Neuron (in vitro differentiated cells): ENCODE results near the gene WWC1.
"Not testable (repeated sequence)": the region's sequence is repeated elsewhere in the genome, so short reads cannot be mapped to it uniquely, and the experiment has no call there.

ENCODE experiments used
- H2AFZ ChIP-seq: one replicate; pipeline ENCODE4 v1.6.1; 2013; ENCODE audit warnings: low read depth, mild to moderate bottlenecking, inconsistent platforms, low read length, moderate library complexity
- H3K27me3 ChIP-seq: one replicate; pipeline ENCODE4 v1.6.1; 2013; ENCODE audit warnings: low read length; ENCODE audit not compliant: insufficient read depth
- H3K36me3 ChIP-seq: one replicate; pipeline ENCODE4 v1.6.1; 2013; ENCODE audit warnings: low read length; ENCODE audit not compliant: insufficient read depth
- H3K4me1 ChIP-seq: one replicate; pipeline ENCODE4 v1.6.1; 2013; ENCODE audit warnings: low read length; ENCODE audit not compliant: insufficient read depth
- H3K4me3 ChIP-seq: 2 replicates; pipeline ENCODE4 v1.5.1; 2013; ENCODE audit warnings: mild to moderate bottlenecking, low read length, moderate library complexity
- H3K9me3 ChIP-seq: one replicate; pipeline ENCODE4 v1.6.1; 2013; ENCODE audit warnings: low read length

The WWC1 gene

GRCh38 chr5:168424594-168425323 is 133.3 kb downstream of the WWC1 start:
- Histone ChIP-seq H3K4me3 (no peak overlapping the region), H3K36me3 (peaks cover 35% of the 10 kb centered on the region)

GRCh38 chr5:168426007-168426863 is 134.8 kb downstream of the WWC1 start:
- Histone ChIP-seq H3K36me3 (peaks cover 45% of the 10 kb centered on the region), H3K9me3 (no peaks in the 10 kb centered on the region), H3K27me3 (no peaks in the 10 kb centered on the region), H3K4me1 (no peaks in the 10 kb centered on the region), H3K4me3 (no peak overlapping the region), H2AFZ (no peak overlapping the region)

More at GRCh38 chr5:168424594-168425323, 133.3 kb downstream of the WWC1 start:
- Histone ChIP-seq H3K9me3 (no peaks in the 10 kb centered on the region), H2AFZ (no peak overlapping the region), H3K4me1 (no peaks in the 10 kb centered on the region), H3K27me3 (no peaks in the 10 kb centered on the region)

- Histone ChIP-seq H2AFZ (no peak overlapping the region), H3K9me3 (no peaks in the 10 kb centered on the region), H3K4me1 (no peaks in the 10 kb centered on the region), H3K27me3 (no peaks in the 10 kb centered on the region), H3K4me3 (no peak overlapping the region), H3K36me3 (peaks cover 44% of the 10 kb centered on the region)
These were observed 135.4 kb downstream of the WWC1 start for GRCh38 chr5:168426864-168427172.

GRCh38 chr5:168427224-168427623 is 135.8 kb downstream of the WWC1 start:
- H3K4me1 ChIP-seq = no peaks in the 10 kb centered on the region
- no peaks in the 10 kb centered on the region for H3K27me3 ChIP-seq
- no peak overlapping the region for H3K4me3 ChIP-seq
- H2AFZ ChIP-seq = no peak overlapping the region
- peaks cover 44% of the 10 kb centered on the region for H3K36me3 ChIP-seq
- no peaks in the 10 kb centered on the region for H3K9me3 ChIP-seq

GRCh38 chr5:168428552-168428951 is 137.1 kb downstream of the WWC1 start:
- Histone ChIP-seq H2AFZ (no peak overlapping the region), H3K4me3 (no peak overlapping the region), H3K4me1 (no peaks in the 10 kb centered on the region), H3K27me3 (no peaks in the 10 kb centered on the region), H3K36me3 (peaks cover 44% of the 10 kb centered on the region), H3K9me3 (no peaks in the 10 kb centered on the region)

GRCh38 chr5:168430296-168430695 is 138.9 kb downstream of the WWC1 start:
- H3K36me3 ChIP-seq = peaks cover 44% of the 10 kb centered on the region
- peaks cover 14% of the 10 kb centered on the region for H3K4me1 ChIP-seq
- H3K9me3 ChIP-seq = no peaks in the 10 kb centered on the region
- H3K4me3 ChIP-seq = no peak overlapping the region
- H3K27me3 ChIP-seq = no peaks in the 10 kb centered on the region
- no peak overlapping the region for H2AFZ ChIP-seq

- Histone ChIP-seq H3K4me1 (peaks cover 14% of the 10 kb centered on the region), H3K27me3 (no peaks in the 10 kb centered on the region), H3K36me3 (peaks cover 55% of the 10 kb centered on the region), H3K9me3 (no peaks in the 10 kb centered on the region), H3K4me3 (no peak overlapping the region), H2AFZ (no peak overlapping the region)
These were observed 141.5 kb downstream of the WWC1 start for GRCh38 chr5:168432903-168433302.

- H3K9me3 ChIP-seq = no peaks in the 10 kb centered on the region
- peaks cover 53% of the 10 kb centered on the region for H3K36me3 ChIP-seq
- no peak overlapping the region for H2AFZ ChIP-seq
- H3K27me3 ChIP-seq = no peaks in the 10 kb centered on the region
- no peak overlapping the region for H3K4me3 ChIP-seq
- H3K4me1 ChIP-seq = peaks cover 14% of the 10 kb centered on the region
These were observed 142.6 kb downstream of the WWC1 start for GRCh38 chr5:168434001-168434400.

GRCh38 chr5:168434746-168435321 is 143.4 kb downstream of the WWC1 start:
- Histone ChIP-seq H3K27me3 (no peaks in the 10 kb centered on the region), H2AFZ (no peak overlapping the region), H3K9me3 (no peaks in the 10 kb centered on the region), H3K4me1 (peaks cover 14% of the 10 kb centered on the region), H3K36me3 (peaks cover 55% of the 10 kb centered on the region), H3K4me3 (no peak overlapping the region)

GRCh38 chr5:168435340-168435739 is 143.9 kb downstream of the WWC1 start:
- peaks cover 14% of the 10 kb centered on the region for H3K4me1 ChIP-seq

GRCh38 chr5:168438349-168438748 is 146.9 kb downstream of the WWC1 start:
- no peak overlapping the region for H2AFZ ChIP-seq
- H3K36me3 ChIP-seq = peaks cover 56% of the 10 kb centered on the region
- no peaks in the 10 kb centered on the region for H3K9me3 ChIP-seq
- no peak overlapping the region for H3K4me3 ChIP-seq
- H3K27me3 ChIP-seq = no peaks in the 10 kb centered on the region
- peaks cover 14% of the 10 kb centered on the region for H3K4me1 ChIP-seq

More at GRCh38 chr5:168435340-168435739, 143.9 kb downstream of the WWC1 start:
- peaks cover 55% of the 10 kb centered on the region for H3K36me3 ChIP-seq
- not testable (repeated sequence) for H3K4me3 ChIP-seq, H3K9me3 ChIP-seq, H3K27me3 ChIP-seq, H2AFZ ChIP-seq

- H2AFZ ChIP-seq = no peak overlapping the region
- no peaks in the 10 kb centered on the region for H3K27me3 ChIP-seq
- H3K36me3 ChIP-seq = peaks cover 55% of the 10 kb centered on the region
- no peak overlapping the region for H3K4me3 ChIP-seq
- H3K4me1 ChIP-seq = peaks cover 29% of the 10 kb centered on the region
- H3K9me3 ChIP-seq = no peaks in the 10 kb centered on the region
These were observed 152.1 kb downstream of the WWC1 start for GRCh38 chr5:168443533-168443932.

- Histone ChIP-seq H3K9me3 (no peaks in the 10 kb centered on the region), H3K27me3 (no peaks in the 10 kb centered on the region), H3K4me1 (peaks cover 34% of the 10 kb centered on the region), H3K4me3 (no peak overlapping the region), H2AFZ (no peak overlapping the region), H3K36me3 (peaks cover 51% of the 10 kb centered on the region)
These were observed 152.7 kb downstream of the WWC1 start for GRCh38 chr5:168443950-168444700.
